HG02870 (cell line): ENCODE measurements around the gene C10orf62.
A peak's percentile ranks its signal among the peaks of the same experiment; 100 is the strongest.
"Not testable (repeated sequence)": the region's sequence is repeated elsewhere in the genome, so short reads cannot be mapped to it uniquely, and the experiment has no call there.

ENCODE experiments used
- ATAC-seq: cut with Tn5 transposase; IDR thresholded peaks from one replicate; pipeline ENCODE4 v1.9.1; 2021; ENCODE audit warnings: mild to moderate bottlenecking, moderate library complexity; ENCODE audit not compliant: unreplicated experiment

The C10orf62 gene

GRCh38 chr10:97618733-97619132 lies 29.2 kb downstream of the C10orf62 start:
- no peak for ATAC-seq

- no peak for ATAC-seq
Measured at GRCh38 chr10:97623277-97623676, 33.8 kb downstream of the C10orf62 start.

- no peak for ATAC-seq
Measured at GRCh38 chr10:97627731-97628130, 38.2 kb downstream of the C10orf62 start.

GRCh38 chr10:97628228-97628627 lies 38.7 kb downstream of the C10orf62 start:
- ATAC-seq = no peak

- no peak for ATAC-seq
Measured at GRCh38 chr10:97629289-97629688, 39.8 kb downstream of the C10orf62 start.

GRCh38 chr10:97631098-97631497 lies 41.6 kb downstream of the C10orf62 start:
- ATAC-seq = no peak

GRCh38 chr10:97632949-97633884 lies 43.7 kb downstream of the C10orf62 start, which contains the start of gene MORN4:
Gene MORN4, minus strand, starts transcription at chr10:97633500. Its CDS starts 13,847 bp downstream, at chr10:97619653.
- ATAC-seq = peak; percentile 99

- ATAC-seq = no peak
Measured at GRCh38 chr10:97633921-97634320, 44.4 kb downstream of the C10orf62 start.

- no peak for ATAC-seq
Measured at GRCh38 chr10:97635577-97635976, 46.1 kb downstream of the C10orf62 start.

GRCh38 chr10:97639090-97639489 lies 49.6 kb downstream of the C10orf62 start:
- not testable (repeated sequence) for ATAC-seq

- peak; percentile 99 for ATAC-seq
Measured at GRCh38 chr10:97640174-97640867, 50.8 kb downstream of the C10orf62 start, which contains the start of gene PI4K2A. Gene PI4K2A, plus strand, starts transcription at chr10:97640671. Its CDS starts 72 bp downstream, at chr10:97640743.
